A549 (cell line): ENCODE data around the gene NALCN. TPM values are rescaled to one million over a fixed set of nuclear protein-coding genes. Genes with fewer than 3 reads are reported as not detected.

Experiments
- ATAC-seq, 2 experiments: fragments of 200-7000 bp in 1 of 2; fragments of >200 bp in 1 of 2; cut with Nextera tagmentation in 1 of 2; cut with Tn5 transposase in 1 of 2; 3 replicates each; pipeline versions ENCODE4 v1.8.0 to v1.9.1; 2018 to 2020; ENCODE audit warnings: mild to moderate bottlenecking in 1 of 2, moderate library complexity in 1 of 2
- CTCF ChIA-PET: fragments of 300-600 bp; sonication (Branson Sonifier 250); formaldehyde crosslinking; extraction: SDS; loops from one replicate; lab custom pipeline; 2021; ENCODE audit warnings: antibody characterized with exemption, inconsistent platforms; lab: Yijun Ruan, JAX
- POLR2A ChIA-PET: fragments of 350-600 bp; formaldehyde crosslinking; extraction: SDS; loops from one replicate; lab custom pipeline; 2021; ENCODE audit warnings: antibody characterized with exemption, inconsistent platforms; lab: Yijun Ruan, JAX
- DNase-seq, 2 experiments: peaks; one replicate each; pipeline versions ENCODE4 v3.0.0 to v3.0.0-alpha.2; 2011 to 2016; ENCODE audit warnings: low read depth in 1 of 2, low spot score in 1 of 2
- FAIRE-seq: peaks from 2 replicates; lab custom pipeline; 2011; peaks lifted over from hg19 to GRCh38; lab: Jason Lieb, UNC
- H3K27ac ChIP-seq, 2 experiments: fragments of >200 bp; sonication (Bioruptor Twin); formaldehyde crosslinking; 3 replicates each; pipeline ENCODE4 v1.5.1; 2016 to 2017
- H3K4me1 ChIP-seq: fragments of >200 bp; sonication (Bioruptor Twin); formaldehyde crosslinking; 3 replicates; pipeline ENCODE4 v1.6.1; 2016
- H3K4me2 ChIP-seq: fragments of >200 bp; sonication (Bioruptor Twin); formaldehyde crosslinking; 3 replicates; pipeline ENCODE4 v1.6.1; 2016
- H3K4me3 ChIP-seq: fragments of >200 bp; sonication (Bioruptor Twin); formaldehyde crosslinking; 3 replicates; pipeline ENCODE4 v1.5.1; 2016
- H3K9me3 ChIP-seq: fragments of >200 bp; sonication (Bioruptor Twin); formaldehyde crosslinking; 3 replicates; pipeline ENCODE4 v1.6.1; 2016
- CBX8 ChIP-seq: fragments of 200-600 bp; sonication (generic); IDR thresholded peaks from 2 replicates; pipeline ENCODE4 v1.6.1; 2016
- EP300 ChIP-seq, 2 experiments: fragments of >200 bp; sonication (Bioruptor Twin); formaldehyde crosslinking; IDR thresholded peaks; 2 replicates in 1 of 2; 3 replicates in 1 of 2; pipeline ENCODE4 v1.6.1; 2016 to 2017
- HEYL ChIP-seq: fragments of 250-450 bp; sonication (Bioruptor Pico); IDR thresholded peaks from 2 replicates; pipeline ENCODE4 v1.8.0; 2021; ENCODE audit warnings: mild to moderate bottlenecking, moderate library complexity
- HOXA7 ChIP-seq: fragments of 250-450 bp; sonication (Bioruptor Pico); IDR thresholded peaks from 2 replicates; pipeline ENCODE4 v1.5.0; 2020; ENCODE audit warnings: mild to moderate bottlenecking, moderate library complexity
- HOXB13 ChIP-seq: fragments of 250-450 bp; sonication (Bioruptor Pico); IDR thresholded peaks from 2 replicates; pipeline ENCODE4 v1.5.0; 2020; ENCODE audit warnings: low read depth, mild to moderate bottlenecking, moderate library complexity
- HOXB5 ChIP-seq: fragments of 250-450 bp; sonication (Bioruptor Pico); IDR thresholded peaks from 2 replicates; pipeline ENCODE4 v1.5.0; 2020; ENCODE audit warnings: mild to moderate bottlenecking, moderate library complexity
- JUN ChIP-seq, 2 experiments: fragments of >200 bp; sonication (Bioruptor Twin); formaldehyde crosslinking; IDR thresholded peaks; 2 replicates in 1 of 2; 3 replicates in 1 of 2; pipeline ENCODE4 v1.6.1; 2016 to 2017
- KDM1A ChIP-seq: fragments of 200-600 bp; sonication (generic); IDR thresholded peaks from 2 replicates; pipeline ENCODE4 v1.6.1; 2016; ENCODE audit warnings: low read depth, mild to moderate bottlenecking
- MAFK ChIP-seq: fragments of 450-650 bp; IDR thresholded peaks from 2 replicates; pipeline ENCODE4 v1.6.1; 2014; ENCODE audit not compliant: partially characterized antibody
- PHF8 ChIP-seq: fragments of 200-600 bp; sonication (generic); IDR thresholded peaks from 2 replicates; pipeline ENCODE4 v1.6.1; 2016; ENCODE audit warnings: low read depth, mild to moderate bottlenecking, antibody characterized with exemption, moderate library complexity, borderline replicate concordance
- POLR2A ChIP-seq: IDR thresholded peaks from 2 replicates; pipeline ENCODE4 v1.6.1; 2012; ENCODE audit warnings: mild to moderate bottlenecking, low read length
- POLR2AphosphoS2 ChIP-seq: conservative IDR thresholded peaks from 2 replicates; pipeline ENCODE4 v1.6.1; 2012; ENCODE audit warnings: low read length, improper control_type of control experiment, inconsistent platforms
- RARB ChIP-seq: fragments of 250-450 bp; sonication (Bioruptor Pico); IDR thresholded peaks from 2 replicates; pipeline ENCODE4 v1.8.0; 2021; ENCODE audit warnings: mild to moderate bottlenecking, moderate library complexity
- TP53 ChIP-seq: fragments of 250-450 bp; sonication (Bioruptor Pico); IDR thresholded peaks from 2 replicates; pipeline ENCODE4 v1.5.0; 2021; ENCODE audit warnings: mild to moderate bottlenecking, moderate library complexity
- ZC3H11A ChIP-seq: fragments of 450-650 bp; IDR thresholded peaks from 2 replicates; pipeline ENCODE4 v1.6.1; 2014; ENCODE audit warnings: antibody characterized with exemption, mild to moderate bottlenecking
- WGBS: methylation state at CpG from one replicate; pipeline ENCODE4 v1.1.6; 2017; ENCODE audit errors: missing lambda C conversion rate; 5-methylcytosine and 5-hydroxymethylcytosine counted together
- polyA plus RNA-seq, 4 experiments: library from polyadenylated mRNA; depleted of rRNA in 3 of 4; stranded (reverse); fragments of >200 nt; fragmentation: RNase III in 1 of 4; extraction: RNeasy Plus Mini Kit Qiagen cat#74134 plus additional on column Dnase treatment in 1 of 4; gene quantifications; 2 replicates in 3 of 4; 3 replicates in 1 of 4; pipeline ENCODE4 v1.2.3, GENCODE V29; 2011 to 2017
- TF ChIP-seq, protein P1 (sequence below): fragments of >200 bp; sonication (Bioruptor Twin); formaldehyde crosslinking; IDR thresholded peaks from 3 replicates; pipeline ENCODE4 v1.5.1; 2016
- TF ChIP-seq, protein P2 (sequence below): fragments of 250-450 bp; sonication (Bioruptor Pico); IDR thresholded peaks from 2 replicates; pipeline ENCODE4 v1.5.0; 2020; ENCODE audit warnings: low read depth, mild to moderate bottlenecking, moderate library complexity
- TF ChIP-seq, protein P3 (sequence below): fragments of 450-650 bp; IDR thresholded peaks from 2 replicates; pipeline ENCODE4 v1.6.1; 2014; ENCODE audit warnings: antibody characterized with exemption

The NALCN gene
- polyA plus RNA-seq, 2 of the 4 experiments (the other 2 are of a cell fraction) = 1.8 to 4.9 TPM

DNA sequence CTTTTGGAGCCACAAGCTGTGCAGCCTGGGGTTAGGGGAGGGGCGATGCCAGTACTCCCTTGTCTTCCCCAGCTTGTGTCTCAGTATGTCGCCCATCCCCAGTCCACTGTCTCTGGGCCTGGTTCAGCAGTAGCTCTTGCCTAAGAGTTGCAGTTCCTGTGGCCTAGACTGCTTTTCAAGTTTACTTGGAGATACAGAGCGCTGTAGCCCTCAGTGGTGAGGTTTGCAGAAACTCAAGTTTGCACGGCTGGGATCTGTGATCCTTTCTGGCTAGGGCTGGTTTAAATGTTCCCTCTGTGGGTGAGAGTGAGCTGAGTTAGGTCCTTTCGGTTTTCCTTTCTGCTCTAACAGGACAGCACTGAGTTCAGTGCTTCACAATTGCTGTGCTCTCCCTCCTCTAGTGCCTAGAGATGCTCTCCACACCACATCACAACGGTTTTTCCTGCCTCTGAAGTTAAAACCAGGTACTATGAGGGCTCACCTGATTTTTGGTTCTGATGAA, 381.1 kb downstream of the NALCN start (continued):
- no peak for TF ChIP-seq HOXB13 (CRISPR knock-in tag)
- TF ChIP-seq HOXB5 = no peak
- TF ChIP-seq CBX8 = no peak
- no peak for TF ChIP-seq POLR2AphosphoS2
- no peak for TF ChIP-seq ZC3H11A
- no peak for TF ChIP-seq MAFK

DNA sequence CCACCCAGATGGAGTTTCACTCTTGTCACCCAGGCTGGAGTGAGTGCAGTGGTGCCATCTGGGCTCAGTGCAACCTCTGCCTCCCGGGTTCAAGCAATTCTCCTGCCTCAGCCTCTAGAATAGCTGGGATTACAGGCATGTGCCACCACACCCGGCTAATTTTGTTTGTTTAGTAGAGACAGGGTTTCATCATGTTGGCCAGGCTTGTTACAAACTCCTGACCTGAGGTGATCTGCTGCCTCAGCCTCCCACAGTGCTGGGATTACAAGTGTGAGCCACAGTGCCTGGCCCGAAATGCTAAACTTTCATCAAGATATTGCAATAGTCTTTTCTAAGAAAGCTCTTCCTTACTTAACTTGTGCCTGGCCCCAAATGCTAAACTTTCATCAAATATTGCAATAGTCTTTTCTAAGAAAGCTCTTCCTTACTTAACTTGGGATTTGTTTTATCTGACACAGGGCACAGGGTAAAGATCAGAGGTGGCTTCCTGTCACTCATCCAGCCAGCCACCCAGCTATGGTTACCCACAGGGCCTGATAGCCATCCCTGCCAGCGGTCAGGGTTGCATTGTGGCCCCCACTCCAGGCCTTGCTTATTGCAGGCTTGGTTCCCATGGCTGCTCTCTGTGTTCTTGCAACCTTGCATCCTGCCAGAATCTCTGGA, 389.4 kb downstream of the NALCN start:
- CTCF ChIA-PET = no interaction called here
- POLR2A ChIA-PET = no interaction called here
- Histone ChIP-seq H3K4me2 (no peak overlapping the region), H3K4me1 (no peaks in the 10 kb centered on the region), H3K9me3 (no peaks in the 10 kb centered on the region)
- no peak for DNase-seq
- no peak for FAIRE-seq
- ATAC-seq = no peak
- TF ChIP-seq HEYL (no peak), CBX8 (no peak), KDM1A (no peak), EP300 (IDR thresholded peaks at IDR 0.05) (no peak), TP53 (CRISPR knock-in tag) (no peak), HOXA7 (CRISPR knock-in tag) (no peak), JUN (IDR thresholded peaks at IDR 0.05) (no peak), POLR2A (no peak), RARB (no peak)
- TF ChIP-seq, protein P1, sequence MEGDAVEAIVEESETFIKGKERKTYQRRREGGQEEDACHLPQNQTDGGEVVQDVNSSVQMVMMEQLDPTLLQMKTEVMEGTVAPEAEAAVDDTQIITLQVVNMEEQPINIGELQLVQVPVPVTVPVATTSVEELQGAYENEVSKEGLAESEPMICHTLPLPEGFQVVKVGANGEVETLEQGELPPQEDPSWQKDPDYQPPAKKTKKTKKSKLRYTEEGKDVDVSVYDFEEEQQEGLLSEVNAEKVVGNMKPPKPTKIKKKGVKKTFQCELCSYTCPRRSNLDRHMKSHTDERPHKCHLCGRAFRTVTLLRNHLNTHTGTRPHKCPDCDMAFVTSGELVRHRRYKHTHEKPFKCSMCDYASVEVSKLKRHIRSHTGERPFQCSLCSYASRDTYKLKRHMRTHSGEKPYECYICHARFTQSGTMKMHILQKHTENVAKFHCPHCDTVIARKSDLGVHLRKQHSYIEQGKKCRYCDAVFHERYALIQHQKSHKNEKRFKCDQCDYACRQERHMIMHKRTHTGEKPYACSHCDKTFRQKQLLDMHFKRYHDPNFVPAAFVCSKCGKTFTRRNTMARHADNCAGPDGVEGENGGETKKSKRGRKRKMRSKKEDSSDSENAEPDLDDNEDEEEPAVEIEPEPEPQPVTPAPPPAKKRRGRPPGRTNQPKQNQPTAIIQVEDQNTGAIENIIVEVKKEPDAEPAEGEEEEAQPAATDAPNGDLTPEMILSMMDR = no peak
- TF ChIP-seq, protein P2, sequence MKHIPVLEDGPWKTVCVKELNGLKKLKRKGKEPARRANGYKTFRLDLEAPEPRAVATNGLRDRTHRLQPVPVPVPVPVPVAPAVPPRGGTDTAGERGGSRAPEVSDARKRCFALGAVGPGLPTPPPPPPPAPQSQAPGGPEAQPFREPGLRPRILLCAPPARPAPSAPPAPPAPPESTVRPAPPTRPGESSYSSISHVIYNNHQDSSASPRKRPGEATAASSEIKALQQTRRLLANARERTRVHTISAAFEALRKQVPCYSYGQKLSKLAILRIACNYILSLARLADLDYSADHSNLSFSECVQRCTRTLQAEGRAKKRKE = no peak
- TF ChIP-seq, protein P3, sequence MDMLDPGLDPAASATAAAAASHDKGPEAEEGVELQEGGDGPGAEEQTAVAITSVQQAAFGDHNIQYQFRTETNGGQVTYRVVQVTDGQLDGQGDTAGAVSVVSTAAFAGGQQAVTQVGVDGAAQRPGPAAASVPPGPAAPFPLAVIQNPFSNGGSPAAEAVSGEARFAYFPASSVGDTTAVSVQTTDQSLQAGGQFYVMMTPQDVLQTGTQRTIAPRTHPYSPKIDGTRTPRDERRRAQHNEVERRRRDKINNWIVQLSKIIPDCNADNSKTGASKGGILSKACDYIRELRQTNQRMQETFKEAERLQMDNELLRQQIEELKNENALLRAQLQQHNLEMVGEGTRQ = no peak
- TF ChIP-seq, all 56 proteins: peak for 0
- WGBS = 73% methylated on average over 1 of the region's 4 CpGs
- Histone ChIP-seq H3K27ac (no peak overlapping the region), H3K4me3 (no peak overlapping the region)

DNA sequence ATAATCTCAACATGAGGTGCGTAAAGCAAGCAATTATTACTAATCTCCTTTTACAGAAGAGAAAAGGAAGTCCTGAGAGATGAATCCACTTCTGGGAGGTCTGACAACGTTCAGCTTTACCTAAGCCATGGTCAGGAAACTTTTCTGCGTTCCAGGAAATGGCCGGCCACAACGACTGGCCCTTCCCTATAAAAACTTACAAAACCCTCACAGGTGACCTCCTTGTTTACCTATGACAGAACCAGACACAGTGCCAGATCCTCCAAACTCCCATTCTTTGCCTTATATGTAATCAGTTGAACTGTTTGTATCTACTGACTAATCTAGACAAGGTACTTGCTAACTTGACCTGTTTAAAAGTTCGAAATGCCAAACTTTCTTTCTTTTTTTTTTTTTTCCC, 390.0 kb downstream of the NALCN start:
- DNase-seq (no peak), FAIRE-seq (no peak), ATAC-seq (no peak)
- no peak overlapping the region for H3K4me2 ChIP-seq
- CTCF ChIA-PET = no interaction called here
- TF ChIP-seq PHF8 (no peak), HOXB5 (no peak)
- TF ChIP-seq, protein P3 = no peak
- 52% methylated on average over 6 of the region's 6 CpGs for WGBS
- POLR2A ChIA-PET = no interaction called here
- H3K27ac ChIP-seq = no peak overlapping the region
- H3K4me1 ChIP-seq = no peaks in the 10 kb centered on the region
- H3K4me3 ChIP-seq = no peak overlapping the region
- no peaks in the 10 kb centered on the region for H3K9me3 ChIP-seq
